ENCODE results near the gene TUBB4A.
"Not testable (repeated sequence)": the region's sequence is repeated elsewhere in the genome, so short reads cannot be mapped to it uniquely, and the experiment has no call there.

TUBB4A gene

GRCh38 chr19:6501740-6502648 lies at the start of gene TUBB4A:
TSS of gene TUBB4A (minus strand) at chr19:6502309. CDS start at chr19:6502212, 97 bp downstream.
- ATAC-seq (replicated peaks; ENCODE audit: extremely low read depth, poor library complexity, severe bottlenecking) (peak; percentile 33), DNase-seq (ENCODE audit: low spot score in 2 of 2) (peak in 1 of 2 donors; percentile 11)
- peaks cover 6% of the 10 kb centered on the region for H3K36me3 Mint-ChIP-seq (ENCODE audit: insufficient read depth)
- peaks cover 28% of the 10 kb centered on the region for H3K4me1 Mint-ChIP-seq
- H3K4me3 Mint-ChIP-seq, result peak within 1 kb of the TSS; percentile 89
- peak within 1 kb of the TSS; percentile 62 for H3K27ac Mint-ChIP-seq (ENCODE audit: low read depth)
- no peaks in the 10 kb centered on the region for H3K27me3 Mint-ChIP-seq
- H3K9me3 Mint-ChIP-seq, result no peaks in the 10 kb centered on the region

DNA sequence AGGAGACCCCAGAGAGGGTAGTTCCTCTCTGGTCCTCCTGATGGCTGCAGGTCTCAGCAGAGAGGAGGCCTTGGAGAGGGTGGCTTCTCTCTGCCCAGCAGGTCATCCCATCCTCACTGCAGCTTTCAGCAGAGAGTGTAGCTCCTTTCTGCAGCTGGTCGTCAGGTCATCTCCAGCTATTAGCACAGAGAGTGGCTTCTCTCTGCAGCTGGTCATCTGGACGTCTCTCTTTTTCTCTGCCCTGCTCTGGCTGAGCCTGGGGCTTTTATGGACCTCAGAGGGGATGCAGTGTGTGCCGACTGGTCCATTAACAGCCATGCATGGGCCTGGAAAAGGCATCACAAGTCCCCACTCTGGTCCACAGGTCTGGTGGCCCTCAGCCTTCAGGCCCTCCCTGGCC lies 49.0 kb upstream of the TUBB4A start:
- Mint-ChIP-seq H3K4me1 (peaks cover 11% of the 10 kb centered on the region), H3K27ac (ENCODE audit: low read depth) (no peak overlapping the region), H3K4me3 (no peak overlapping the region), H3K27me3 (no peaks in the 10 kb centered on the region), H3K36me3 (ENCODE audit: insufficient read depth) (no peaks in the 10 kb centered on the region), H3K9me3 (no peaks in the 10 kb centered on the region)
- ATAC-seq (replicated peaks; ENCODE audit: extremely low read depth, poor library complexity, severe bottlenecking), result no peak
- no peak for DNase-seq (ENCODE audit: low spot score in 2 of 2)

- not testable (repeated sequence) for H3K27me3 Mint-ChIP-seq; H3K36me3 Mint-ChIP-seq (ENCODE audit: insufficient read depth); DNase-seq (ENCODE audit: low spot score in 2 of 2); H3K27ac Mint-ChIP-seq (ENCODE audit: low read depth); H3K4me3 Mint-ChIP-seq; H3K9me3 Mint-ChIP-seq; ATAC-seq (replicated peaks; ENCODE audit: extremely low read depth, poor library complexity, severe bottlenecking)
- H3K4me1 Mint-ChIP-seq, result peaks cover 11% of the 10 kb centered on the region
Measured at GRCh38 chr19:6550679-6551078, 48.6 kb upstream of the TUBB4A start.

DNA sequence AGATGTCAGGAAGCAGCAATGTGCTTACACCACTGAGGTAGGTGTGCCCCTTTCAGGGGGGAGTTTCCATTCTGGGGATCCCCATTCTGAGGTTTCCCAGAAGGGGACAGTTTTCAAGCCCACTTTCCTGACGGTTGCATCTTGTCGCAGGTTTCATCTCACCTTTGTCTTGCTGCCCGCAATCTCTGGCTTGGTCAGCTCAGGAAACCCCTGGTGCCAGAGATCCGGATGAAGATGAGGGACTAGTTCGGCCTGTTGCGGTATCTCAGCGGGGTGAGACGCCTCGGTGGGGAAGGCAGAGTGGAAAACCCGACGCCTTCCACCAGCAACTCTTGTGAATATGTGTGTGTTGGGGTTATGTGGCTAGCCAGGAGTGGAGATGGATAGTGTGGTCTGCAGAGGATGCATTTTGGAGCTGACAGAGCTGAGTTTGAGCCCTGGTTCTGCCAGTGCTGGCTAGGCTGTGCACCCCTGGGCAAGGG lies 41.8 kb upstream of the TUBB4A start:
- Mint-ChIP-seq H3K9me3 (no peaks in the 10 kb centered on the region), H3K4me3 (no peak overlapping the region), H3K27me3 (no peaks in the 10 kb centered on the region), H3K4me1 (peaks cover 6% of the 10 kb centered on the region), H3K27ac (ENCODE audit: low read depth) (no peak overlapping the region), H3K36me3 (ENCODE audit: insufficient read depth) (peaks cover 2% of the 10 kb centered on the region)
- DNase-seq (ENCODE audit: low spot score in 2 of 2) (no peak), ATAC-seq (replicated peaks; ENCODE audit: extremely low read depth, poor library complexity, severe bottlenecking) (peak; percentile 19)

GRCh38 chr19:6540918-6541689 lies 39.0 kb upstream of the TUBB4A start:
- H3K27ac Mint-ChIP-seq (ENCODE audit: low read depth), result no peak overlapping the region
- no peaks in the 10 kb centered on the region for H3K27me3 Mint-ChIP-seq
- peaks cover 4% of the 10 kb centered on the region for H3K36me3 Mint-ChIP-seq (ENCODE audit: insufficient read depth)
- H3K4me3 Mint-ChIP-seq, result no peak overlapping the region
- ATAC-seq (replicated peaks; ENCODE audit: extremely low read depth, poor library complexity, severe bottlenecking) (no peak), DNase-seq (ENCODE audit: low spot score in 2 of 2) (no peak)
- H3K9me3 Mint-ChIP-seq, result no peaks in the 10 kb centered on the region
- H3K4me1 Mint-ChIP-seq, result peaks cover 14% of the 10 kb centered on the region

DNA sequence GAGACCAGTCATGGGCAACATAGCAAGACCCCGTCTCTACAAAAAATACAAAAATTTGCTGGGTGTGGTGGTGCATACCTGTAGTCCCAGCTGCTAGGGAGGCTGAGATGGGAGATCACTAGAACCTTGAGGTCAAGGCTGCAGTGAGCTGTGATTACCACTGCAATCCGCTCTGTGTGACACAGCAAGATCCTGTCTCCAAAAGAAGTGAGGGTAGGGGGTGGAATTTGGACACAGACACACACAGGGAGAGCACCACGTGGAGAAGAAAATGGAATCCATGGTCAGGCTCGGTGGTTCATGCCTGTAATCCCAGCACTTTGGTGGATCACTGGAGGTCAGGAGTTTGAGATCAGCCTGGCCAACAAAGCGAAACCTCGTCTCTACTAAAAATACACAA lies 37.4 kb upstream of the TUBB4A start:
- no peak overlapping the region for H3K4me3 Mint-ChIP-seq
- peaks cover 23% of the 10 kb centered on the region for H3K4me1 Mint-ChIP-seq
- H3K9me3 Mint-ChIP-seq, result no peaks in the 10 kb centered on the region
- no peaks in the 10 kb centered on the region for H3K27me3 Mint-ChIP-seq
- no peak for ATAC-seq (replicated peaks; ENCODE audit: extremely low read depth, poor library complexity, severe bottlenecking)
- DNase-seq (ENCODE audit: low spot score in 2 of 2), result no peak
- H3K36me3 Mint-ChIP-seq (ENCODE audit: insufficient read depth), result peaks cover 10% of the 10 kb centered on the region
- H3K27ac Mint-ChIP-seq (ENCODE audit: low read depth), result no peak overlapping the region

DNA sequence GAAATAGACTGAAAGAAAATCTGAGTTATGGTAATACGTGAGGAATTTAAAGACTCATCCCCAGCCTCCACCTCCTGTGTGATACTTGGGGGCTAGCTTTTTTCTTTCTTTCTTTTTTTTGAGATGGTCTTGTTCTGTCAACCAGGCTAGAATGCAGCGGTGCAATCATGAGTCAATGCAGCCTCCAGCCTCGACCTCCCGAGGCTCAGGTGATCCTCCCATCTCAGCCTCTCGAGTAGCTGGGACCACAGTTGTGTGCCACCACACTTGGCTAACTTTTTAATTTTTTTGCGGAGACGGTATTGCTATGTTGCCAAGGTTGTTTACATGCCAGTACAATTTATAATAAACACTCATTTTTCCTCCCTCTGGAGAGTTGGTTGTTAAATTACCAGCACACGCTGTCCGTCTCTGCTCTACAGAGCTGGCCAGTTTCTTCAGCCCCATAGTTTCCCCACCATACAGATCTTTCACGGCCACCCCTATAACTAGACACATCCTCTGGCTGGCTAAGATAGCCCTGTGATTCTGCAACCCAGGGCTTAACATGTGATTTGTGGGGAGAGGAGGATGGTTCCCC lies 33.5 kb upstream of the TUBB4A start:
- peak overlapping the region; percentile 74 for H3K27ac Mint-ChIP-seq (ENCODE audit: low read depth)
- peaks cover 12% of the 10 kb centered on the region for H3K27me3 Mint-ChIP-seq
- no peak for ATAC-seq (replicated peaks; ENCODE audit: extremely low read depth, poor library complexity, severe bottlenecking)
- H3K36me3 Mint-ChIP-seq (ENCODE audit: insufficient read depth), result peaks cover 17% of the 10 kb centered on the region
- no peaks in the 10 kb centered on the region for H3K9me3 Mint-ChIP-seq
- no peak for DNase-seq (ENCODE audit: low spot score in 2 of 2)
- H3K4me1 Mint-ChIP-seq, result peaks cover 47% of the 10 kb centered on the region
- peak overlapping the region; percentile 64 for H3K4me3 Mint-ChIP-seq

- peaks cover 25% of the 10 kb centered on the region for H3K36me3 Mint-ChIP-seq (ENCODE audit: insufficient read depth)
- peaks cover 12% of the 10 kb centered on the region for H3K27me3 Mint-ChIP-seq
- no peaks in the 10 kb centered on the region for H3K9me3 Mint-ChIP-seq
- ATAC-seq (replicated peaks; ENCODE audit: extremely low read depth, poor library complexity, severe bottlenecking), result no peak
- H3K4me3 Mint-ChIP-seq, result peak overlapping the region; percentile 33
- peaks cover 58% of the 10 kb centered on the region for H3K4me1 Mint-ChIP-seq
- DNase-seq (ENCODE audit: low spot score in 2 of 2), result no peak
- H3K27ac Mint-ChIP-seq (ENCODE audit: low read depth), result no peak overlapping the region
Measured at GRCh38 chr19:6534451-6535093, 32.5 kb upstream of the TUBB4A start.

DNA sequence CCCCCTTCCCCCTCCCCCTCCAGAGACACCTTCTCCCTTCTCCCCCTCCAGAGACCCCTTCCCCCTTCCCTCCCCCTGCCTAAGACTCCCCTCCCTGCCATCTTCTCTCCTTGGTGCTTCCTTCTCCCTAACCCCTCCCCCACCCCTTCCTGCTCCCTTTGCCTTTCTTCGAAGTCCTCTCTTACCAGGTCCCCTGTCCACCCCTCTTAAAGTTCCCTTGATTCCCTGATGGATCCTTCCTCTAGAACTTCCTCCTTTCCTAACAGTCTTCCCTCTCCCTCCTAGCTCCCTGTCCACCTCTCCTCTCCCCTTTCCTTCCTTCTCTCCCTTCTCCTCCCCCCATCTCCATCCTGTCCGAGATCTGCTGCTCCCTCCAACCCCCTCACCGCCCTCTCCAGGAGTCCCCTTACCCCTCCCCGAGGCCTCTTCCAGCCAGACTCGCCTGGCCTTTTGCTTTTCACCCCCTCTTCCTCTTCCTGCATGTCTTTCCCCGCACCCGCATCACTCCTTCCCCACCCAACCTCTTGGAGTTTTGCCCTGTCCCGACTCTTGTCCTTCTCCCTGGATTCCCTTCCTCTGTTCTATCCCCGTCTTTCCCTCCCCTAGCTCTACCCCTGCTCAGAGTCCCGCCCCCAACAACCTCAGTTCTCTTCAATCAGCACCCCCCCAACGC lies 31.8 kb upstream of the TUBB4A start:
- Mint-ChIP-seq H3K27ac (ENCODE audit: low read depth) (no peak overlapping the region), H3K9me3 (no peaks in the 10 kb centered on the region), H3K4me1 (peaks cover 63% of the 10 kb centered on the region), H3K27me3 (peaks cover 12% of the 10 kb centered on the region), H3K36me3 (ENCODE audit: insufficient read depth) (peaks cover 27% of the 10 kb centered on the region), H3K4me3 (peak overlapping the region; percentile 33)
- ATAC-seq (replicated peaks; ENCODE audit: extremely low read depth, poor library complexity, severe bottlenecking) (no peak), DNase-seq (ENCODE audit: low spot score in 2 of 2) (no peak)

DNA sequence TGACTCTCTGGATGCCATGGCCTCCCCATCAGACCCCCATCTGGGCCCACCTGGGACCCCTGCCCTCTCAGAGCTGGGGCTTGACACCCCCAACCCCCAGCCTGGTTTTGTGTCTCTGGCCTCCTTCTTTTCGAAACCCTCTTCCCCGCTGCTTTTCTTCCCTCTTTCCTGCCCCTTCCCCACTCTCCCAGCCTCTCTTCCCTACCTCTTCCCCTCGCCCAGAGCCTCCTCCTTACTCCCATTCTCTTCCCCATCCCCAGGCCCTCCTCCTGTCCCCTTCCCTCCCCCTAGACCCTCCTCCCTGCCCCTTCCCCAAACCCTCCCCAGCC lies 30.9 kb upstream of the TUBB4A start:
- peak overlapping the region; percentile 80 for H3K4me3 Mint-ChIP-seq

GRCh38 chr19:6532244-6532999 lies 30.3 kb upstream of the TUBB4A start:
- Mint-ChIP-seq H3K27me3 (peaks cover 12% of the 10 kb centered on the region), H3K4me1 (peaks cover 64% of the 10 kb centered on the region), H3K27ac (ENCODE audit: low read depth) (peak overlapping the region; percentile 90), H3K36me3 (ENCODE audit: insufficient read depth) (peaks cover 26% of the 10 kb centered on the region), H3K4me3 (peak overlapping the region; percentile 80), H3K9me3 (no peaks in the 10 kb centered on the region)
- no peak for ATAC-seq (replicated peaks; ENCODE audit: extremely low read depth, poor library complexity, severe bottlenecking)
- no peak for DNase-seq (ENCODE audit: low spot score in 2 of 2)

More for the DNA sequence above, 30.9 kb upstream of the TUBB4A start:
- no peaks in the 10 kb centered on the region for H3K9me3 Mint-ChIP-seq
- peaks cover 12% of the 10 kb centered on the region for H3K27me3 Mint-ChIP-seq
- peak overlapping the region; percentile 90 for H3K27ac Mint-ChIP-seq (ENCODE audit: low read depth)
- ATAC-seq (replicated peaks; ENCODE audit: extremely low read depth, poor library complexity, severe bottlenecking), result no peak
- peaks cover 26% of the 10 kb centered on the region for H3K36me3 Mint-ChIP-seq (ENCODE audit: insufficient read depth)
- peaks cover 63% of the 10 kb centered on the region for H3K4me1 Mint-ChIP-seq
- no peak for DNase-seq (ENCODE audit: low spot score in 2 of 2)
